Ovary (tissue), 3 donors: ENCODE results near the gene DNAJB1.

Experiments
- EP300 ChIP-seq: sonication (generic); formaldehyde crosslinking; IDR thresholded peaks from one replicate; pipeline ENCODE4 v1.6.1; 2017; ENCODE audit warnings: antibody characterized with exemption
- TF ChIP-seq, protein P1 (sequence below), 3 donors: fragments of 450-650 bp in 2 of 3; fragments of 200-600 bp in 1 of 3; IDR thresholded peaks; one replicate each; pipeline versions ENCODE4 v1.5.1 to v1.8.0; 2016 to 2022; ENCODE audit warnings: antibody characterized with exemption in 3 of 3, mild to moderate bottlenecking in 1 of 3
- donor health status: DM: no; HTN: no; CAD: no.

DNA sequence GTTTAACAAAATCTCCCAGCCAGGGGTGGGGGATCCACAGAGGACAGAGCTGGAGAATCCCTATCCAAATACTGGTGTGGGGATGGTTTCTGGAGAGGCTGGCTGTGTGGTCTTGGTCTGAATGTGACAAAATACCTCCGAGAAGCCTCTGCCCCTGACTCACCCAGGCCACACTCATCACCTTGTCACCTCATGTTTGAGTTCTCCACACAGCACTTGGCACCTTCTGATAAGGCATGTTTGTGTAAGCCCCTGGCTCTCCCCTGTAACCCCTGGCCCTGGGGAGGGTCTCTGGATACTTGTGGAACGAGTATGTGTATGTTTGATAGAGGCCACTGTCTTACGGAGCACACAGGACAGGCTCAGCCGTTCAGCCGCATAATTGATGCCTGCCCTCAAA is 25.9 kb upstream of the DNAJB1 start:
- TF ChIP-seq EP300 = no peak
- TF ChIP-seq, protein P1, sequence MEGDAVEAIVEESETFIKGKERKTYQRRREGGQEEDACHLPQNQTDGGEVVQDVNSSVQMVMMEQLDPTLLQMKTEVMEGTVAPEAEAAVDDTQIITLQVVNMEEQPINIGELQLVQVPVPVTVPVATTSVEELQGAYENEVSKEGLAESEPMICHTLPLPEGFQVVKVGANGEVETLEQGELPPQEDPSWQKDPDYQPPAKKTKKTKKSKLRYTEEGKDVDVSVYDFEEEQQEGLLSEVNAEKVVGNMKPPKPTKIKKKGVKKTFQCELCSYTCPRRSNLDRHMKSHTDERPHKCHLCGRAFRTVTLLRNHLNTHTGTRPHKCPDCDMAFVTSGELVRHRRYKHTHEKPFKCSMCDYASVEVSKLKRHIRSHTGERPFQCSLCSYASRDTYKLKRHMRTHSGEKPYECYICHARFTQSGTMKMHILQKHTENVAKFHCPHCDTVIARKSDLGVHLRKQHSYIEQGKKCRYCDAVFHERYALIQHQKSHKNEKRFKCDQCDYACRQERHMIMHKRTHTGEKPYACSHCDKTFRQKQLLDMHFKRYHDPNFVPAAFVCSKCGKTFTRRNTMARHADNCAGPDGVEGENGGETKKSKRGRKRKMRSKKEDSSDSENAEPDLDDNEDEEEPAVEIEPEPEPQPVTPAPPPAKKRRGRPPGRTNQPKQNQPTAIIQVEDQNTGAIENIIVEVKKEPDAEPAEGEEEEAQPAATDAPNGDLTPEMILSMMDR (IDR thresholded peaks at IDR 0.05) = no peak
